Stimulated activated CD8-positive, alpha-beta memory T cell treated with anti-CD3 and anti-CD28 coated beads, Interleukin-4, amount 100 ng/mL, for 24 hours (primary cell): Measurements from ENCODE around the gene PTPRN2.

Source experiments
- DNase-seq: peaks from one replicate; pipeline ENCODE4 v3.0.0-alpha.2; 2020; ENCODE audit warnings: low read depth

Gene PTPRN2

DNA sequence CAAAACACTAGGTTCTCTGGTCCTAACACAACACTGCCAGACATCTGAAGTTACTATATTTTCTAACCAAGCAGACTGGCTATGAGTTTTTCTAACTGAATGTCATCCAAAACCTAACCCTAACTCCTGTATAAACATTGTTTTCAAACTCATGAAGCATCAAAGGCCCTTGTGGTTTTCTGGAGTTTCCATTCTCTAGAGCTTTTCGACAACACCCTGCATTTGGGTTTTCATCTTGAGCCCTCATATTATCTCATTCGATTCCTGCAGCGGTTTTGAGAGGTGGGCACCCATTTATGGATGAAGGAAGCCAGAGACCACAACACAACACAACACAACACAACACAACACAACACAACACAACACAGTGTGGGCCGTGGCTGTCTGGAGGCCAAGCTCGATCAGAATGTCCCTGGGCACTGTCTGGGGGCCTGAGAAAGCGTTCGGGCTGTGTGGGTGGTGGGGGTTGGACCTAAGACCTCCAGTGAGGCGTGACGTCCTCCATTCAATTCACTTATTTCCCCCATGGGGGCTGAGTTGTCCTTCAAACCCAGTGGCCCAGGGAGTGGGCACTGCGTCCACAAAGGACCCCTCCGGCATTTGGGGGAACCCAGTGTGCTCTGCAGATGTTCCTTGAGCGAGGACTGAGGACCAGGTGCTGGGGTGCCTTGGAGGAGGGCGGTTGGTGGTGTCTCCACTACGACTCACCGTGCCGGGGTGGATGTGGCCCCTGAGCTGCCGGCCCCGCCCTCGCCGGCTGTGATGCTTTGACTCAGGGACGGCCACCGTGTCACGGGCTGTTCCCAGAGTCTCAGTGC, 760.4 kb downstream of the PTPRN2 start:
- DNase-seq: no peak

- no peak for DNase-seq
Measured at GRCh38 chr7:157826566-157826965, 761.1 kb downstream of the PTPRN2 start.

DNA sequence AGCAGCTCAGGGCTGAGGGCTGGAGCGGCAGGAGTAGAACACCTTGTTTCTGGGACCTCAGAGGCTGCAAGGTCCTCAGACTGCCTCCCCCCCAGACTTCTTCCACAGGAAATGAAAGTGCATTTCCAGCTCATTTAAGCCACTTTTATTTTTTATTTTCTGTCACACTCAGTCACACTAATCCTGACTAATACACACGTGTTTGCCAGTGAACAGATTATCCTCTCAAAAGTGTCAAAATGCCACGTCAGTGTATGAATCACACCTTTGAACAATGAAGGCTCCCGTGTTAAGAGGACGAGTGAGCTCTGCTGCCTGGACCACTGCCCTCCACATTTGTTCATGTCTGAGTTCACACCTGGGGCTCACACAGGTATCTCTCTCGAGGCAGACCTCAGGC, 762.3 kb downstream of the PTPRN2 start:
- DNase-seq: no peak

- DNase-seq: no peak
Measured at GRCh38 chr7:157824819-157825121, 762.9 kb downstream of the PTPRN2 start.

- DNase-seq: no peak
Measured at GRCh38 chr7:157824011-157824818, 763.4 kb downstream of the PTPRN2 start.

- DNase-seq: no peak
Measured at GRCh38 chr7:157822688-157823031, 765.0 kb downstream of the PTPRN2 start.

DNA sequence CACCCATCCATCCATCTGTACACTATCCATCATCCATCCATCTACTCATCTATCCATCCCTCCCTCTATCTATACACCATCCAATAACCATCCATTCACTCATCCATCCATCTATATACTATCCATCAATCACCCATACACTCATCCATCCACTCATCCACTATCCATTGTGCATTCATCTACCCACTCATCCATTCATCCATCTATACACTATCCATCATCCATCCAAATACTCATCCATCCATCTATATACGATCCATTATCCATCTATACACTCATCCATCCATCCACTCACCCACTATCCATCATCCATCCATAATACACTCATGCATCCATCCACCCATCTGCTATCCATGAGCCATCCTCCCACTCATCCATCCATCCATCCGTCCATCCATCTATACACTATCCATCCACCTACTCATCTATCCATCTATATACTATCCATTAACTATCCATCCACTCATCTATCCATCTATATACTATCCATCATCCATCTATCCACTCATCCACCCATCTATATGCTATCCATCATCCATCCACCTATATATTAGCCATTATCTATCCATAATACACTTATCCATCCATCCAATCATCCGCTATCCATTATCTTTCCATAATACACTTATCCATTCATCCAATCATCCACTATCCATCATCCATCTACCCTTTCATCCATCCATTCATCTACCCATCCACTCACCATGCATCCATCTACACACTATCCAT, 765.5 kb downstream of the PTPRN2 start:
- DNase-seq: no peak

DNA sequence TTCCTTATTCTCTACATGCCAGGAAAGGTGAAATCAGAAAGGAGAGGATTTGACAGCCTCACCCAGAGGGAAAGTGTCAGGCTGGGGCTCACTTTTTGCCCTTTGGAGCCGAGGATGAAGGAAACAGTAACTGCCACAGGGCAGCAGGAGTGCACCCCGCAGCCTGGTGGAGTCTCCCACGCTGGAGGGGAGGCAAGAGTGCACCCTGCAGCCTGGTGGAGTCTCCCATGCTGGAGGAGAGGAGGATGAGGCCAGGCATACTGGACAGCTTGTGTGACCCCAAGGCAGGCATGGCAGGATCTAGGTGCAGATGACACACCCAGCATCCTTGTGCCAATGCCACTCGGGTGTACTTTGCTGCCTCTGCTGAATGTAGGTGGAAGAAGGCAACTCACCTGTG, 766.8 kb downstream of the PTPRN2 start:
- DNase-seq: no peak

GRCh38 chr7:157819455-157819807, 768.2 kb downstream of the PTPRN2 start:
- DNase-seq: no peak

DNA sequence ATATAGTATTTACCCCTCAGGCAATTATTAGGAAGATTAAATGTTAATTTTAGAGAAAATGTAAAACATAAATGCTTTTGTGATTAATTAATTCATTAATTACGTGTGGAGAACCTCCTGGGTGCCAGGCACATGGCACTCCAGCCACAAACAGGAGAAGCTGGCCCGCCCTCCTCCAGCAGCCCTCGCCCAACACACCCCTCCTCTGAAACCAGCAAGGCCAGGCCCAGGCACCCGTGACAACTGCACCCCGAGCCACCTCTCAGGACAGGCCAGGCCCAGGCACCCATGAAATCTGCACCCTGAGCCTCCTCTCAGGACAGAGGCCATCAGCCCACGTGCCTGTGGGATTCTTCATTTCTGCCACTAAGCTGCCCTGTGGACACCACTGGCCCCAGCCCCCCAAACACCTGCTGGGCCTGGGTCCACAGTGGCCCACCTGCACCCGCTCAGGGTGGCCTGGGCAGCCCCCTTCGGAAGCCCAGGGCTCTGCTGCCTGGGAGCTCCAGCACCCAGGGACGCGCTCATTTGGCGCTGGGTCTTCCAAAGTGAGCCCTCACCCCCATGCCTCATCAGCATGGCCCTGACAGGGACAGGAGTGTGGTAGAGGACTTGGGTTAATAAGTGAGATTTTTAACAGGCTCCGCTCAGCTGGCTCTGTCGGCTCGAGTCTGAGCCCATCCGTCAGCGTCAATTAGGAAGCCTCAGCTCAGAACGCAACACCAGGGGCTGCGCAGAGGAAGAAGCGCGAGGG, 768.7 kb downstream of the PTPRN2 start:
- DNase-seq: no peak

DNA sequence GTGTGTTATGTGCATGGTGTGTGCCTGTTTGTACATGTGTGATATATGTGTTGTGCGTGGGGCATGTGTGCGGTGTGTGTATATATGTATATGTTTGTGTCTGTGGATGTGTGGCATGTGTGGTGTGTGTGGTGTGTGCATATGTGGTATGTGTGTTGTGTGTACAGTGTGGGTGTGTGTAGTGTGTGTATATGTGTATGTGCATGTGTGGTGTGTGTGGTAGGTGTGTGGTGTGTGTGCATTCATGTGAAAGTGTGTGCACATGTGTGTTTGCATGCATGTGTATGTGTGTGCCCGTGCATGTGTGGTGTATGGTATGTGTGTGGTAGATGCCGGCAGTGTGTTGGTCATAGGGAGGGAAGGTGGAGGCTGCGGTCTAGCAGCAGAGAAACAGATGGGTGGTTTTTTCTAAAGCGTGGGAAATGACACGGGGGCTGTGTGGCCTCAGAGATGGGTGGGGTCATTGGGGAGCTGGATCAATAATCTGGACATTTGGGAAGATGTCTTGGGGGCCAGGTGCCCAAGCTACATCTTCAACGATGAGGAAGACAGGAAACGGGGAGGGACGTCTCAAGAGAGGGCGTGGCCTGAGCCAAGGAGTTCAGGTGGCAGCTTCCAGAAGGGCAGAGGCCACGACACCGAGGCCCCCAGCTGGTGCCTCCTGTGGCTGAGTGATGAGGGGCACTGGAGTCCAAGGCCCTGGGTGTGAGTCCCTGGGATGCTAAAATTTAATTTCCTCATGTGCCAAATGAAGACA, 769.5 kb downstream of the PTPRN2 start:
- no peak for DNase-seq

GRCh38 chr7:157817433-157817832, 770.2 kb downstream of the PTPRN2 start:
- no peak for DNase-seq

- no peak for DNase-seq
Measured at GRCh38 chr7:157816526-157817250, 770.9 kb downstream of the PTPRN2 start.

GRCh38 chr7:157816086-157816485, 771.5 kb downstream of the PTPRN2 start:
- DNase-seq: no peak

- no peak for DNase-seq
Measured at GRCh38 chr7:157815706-157816022, 772.0 kb downstream of the PTPRN2 start.

- no peak for DNase-seq
Measured at GRCh38 chr7:157814931-157815705, 772.5 kb downstream of the PTPRN2 start.

GRCh38 chr7:157813741-157814661, 773.6 kb downstream of the PTPRN2 start:
- DNase-seq: no peak

DNA sequence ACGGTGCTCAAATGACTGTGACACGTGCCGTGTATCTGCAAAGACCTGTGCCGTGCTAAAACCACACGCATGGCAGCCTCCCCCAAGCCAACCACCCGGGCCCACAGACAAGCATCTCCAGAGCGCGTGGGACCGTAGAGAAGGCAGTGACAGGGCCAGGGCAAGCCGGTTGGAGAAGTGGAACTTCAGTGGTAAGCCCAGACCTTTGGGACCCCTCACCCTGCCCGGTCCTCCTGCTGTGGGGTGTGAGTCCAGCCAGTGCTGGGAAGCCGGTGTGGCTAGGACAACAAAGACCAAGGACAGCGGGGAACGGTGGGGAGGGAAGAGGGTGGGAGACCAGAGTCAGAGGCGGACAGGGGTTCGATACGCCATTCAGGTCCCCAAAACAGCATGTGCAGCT, 774.6 kb downstream of the PTPRN2 start:
- no peak for DNase-seq

DNA sequence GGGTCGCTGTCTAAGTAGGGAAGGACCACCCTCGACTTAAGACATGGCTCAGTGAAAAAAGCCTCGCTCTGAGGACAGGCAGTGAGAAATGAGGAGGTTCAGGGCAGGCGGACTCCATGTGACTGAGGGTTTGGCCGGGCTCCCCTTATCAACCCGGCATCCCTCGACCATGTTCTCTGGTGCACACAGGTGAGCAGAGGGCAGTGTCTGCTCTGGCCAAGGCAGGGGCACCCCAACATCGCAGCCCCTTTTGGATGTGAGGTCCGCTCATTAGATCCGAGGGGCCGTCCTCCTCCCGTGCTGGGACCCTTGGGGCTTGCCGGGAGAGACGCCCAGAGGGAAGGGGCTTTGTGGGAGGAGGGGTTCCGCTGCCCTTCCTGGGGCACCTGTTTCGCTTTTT, 775.7 kb downstream of the PTPRN2 start:
- DNase-seq: no peak
